Adrenal gland (tissue), 12 donors: Measurements from ENCODE around the gene PRPS1. TPM values are rescaled to one million over a fixed set of nuclear protein-coding genes. Genes with fewer than 3 reads are reported as not detected.
A peak's percentile ranks its signal among the peaks of the same experiment; 100 is the strongest.

Experiments used
- DNase-seq, 7 donors: peaks; one replicate each; pipeline ENCODE4 v3.0.0-alpha.2; 2019 to 2020
- H3K27ac ChIP-seq, 5 donors: fragments of 200-600 bp; sonication (generic) in 4 of 5; 1 replicate in 3 of 5; 2 replicates in 2 of 5; pipeline versions ENCODE4 v1.5.1 to v1.8.0; 2016 to 2020; ENCODE audit warnings: mild to moderate bottlenecking in 1 of 5
- H3K27me3 ChIP-seq: fragments of 200-600 bp; 2 replicates; pipeline ENCODE4 v1.8.0; 2021
- H3K36me3 ChIP-seq, 2 donors: fragments of 200-600 bp; replicated peaks in 1 of 2; 1 replicate in 1 of 2; 2 replicates in 1 of 2; pipeline versions ENCODE4 v1.5.1 to v1.8.0; 2018 to 2022
- H3K4me1 ChIP-seq, 2 donors: fragments of 200-600 bp; replicated peaks in 1 of 2; 1 replicate in 1 of 2; 2 replicates in 1 of 2; pipeline versions ENCODE4 v1.5.1 to v1.8.0; 2018 to 2021
- H3K4me3 ChIP-seq, 4 donors: fragments of 200-600 bp; sonication (generic) in 3 of 4; one replicate each; pipeline ENCODE4 v1.5.1; 2016 to 2018
- H3K9me3 ChIP-seq, 3 donors: fragments of 200-600 bp; sonication (generic) in 1 of 3; replicated peaks in 1 of 3; 1 replicate in 2 of 3; 2 replicates in 1 of 3; pipeline versions ENCODE4 v1.5.1 to v1.8.0; 2016 to 2021
- CTCF ChIP-seq, 6 experiments: fragments of 450-650 bp in 4 of 6; fragments of 200-600 bp in 2 of 6; sonication (generic) in 1 of 6; IDR thresholded peaks; 1 replicate in 5 of 6; 2 replicates in 1 of 6; pipeline versions ENCODE4 v1.5.1 to v1.8.0; 2016 to 2021; ENCODE audit warnings: antibody characterized with exemption in 6 of 6, mild to moderate bottlenecking in 2 of 6, moderate library complexity in 1 of 6
- POLR2A ChIP-seq, 2 donors: fragments of 450-650 bp; IDR thresholded peaks; one replicate each; pipeline ENCODE4 v1.6.1; 2017; ENCODE audit warnings: antibody characterized with exemption in 2 of 2, mild to moderate bottlenecking in 2 of 2, moderate library complexity in 1 of 2
- WGBS, 4 donors: extraction: QIAGEN DNeasy Blood & Tissue Kit in 2 of 4; methylation state at CpG; one replicate each; pipeline versions ENCODE4 v1.1.5 to v1.1.7; 2013 to 2017; 5-methylcytosine and 5-hydroxymethylcytosine counted together
- intact Hi-C, 2 donors: fragments of 100-400 bp; cut with DNase I; formaldehyde crosslinking; loops; one replicate each; pipeline versions ENCODE4 v1.14.1 to v1.15.0; 2022 to 2023
- polyA plus RNA-seq, 3 donors: library from polyadenylated mRNA; stranded (reverse); fragments of 200-250 nt in 2 of 3; fragments of 350-450 nt in 1 of 3; fragmentation: Illumina TruSeq in 1 of 3; extraction: RNeasy Lipid Tissue Mini Kit (QIAGEN cat#74804) in 1 of 3; gene quantifications; one replicate each; pipeline ENCODE4 v1.2.3, GENCODE V29; 2013 to 2014
- total RNA-seq, 9 donors: library from RNA; depleted of rRNA in 4 of 9; stranded (reverse); fragments of >200 nt in 4 of 9; fragments of 120-200 nt in 1 of 9; fragmentation: NEBNext Ultra II Directional in 1 of 9; extraction: Animal tissue kit (Norgen Biotek cat#: 25700) in 1 of 9; gene quantifications; one replicate each; pipeline versions ENCODE4 v1.1.0 to v1.2.4, GENCODE V29; 2013 to 2023
- donor health status: healthy with polysubstance abuse.
- donor health status: Bipolar disorder and iron deficiency.
- donor health status: DM: yes; HTN: yes; CAD: no.
- donor health status: DM: no; HTN: no; CAD: no.
- donor health status: DM: no; HTN: no; CAD: no.
- donor health status: DM: yes; HTN: yes; CAD: no.

Gene PRPS1
- total and polyA plus RNA-seq, 12 donors, result 8.9 to 78.3 (median 33.3) TPM

- DNase-seq, result no peak
- no peaks in the 10 kb centered on the region for H3K4me1 ChIP-seq
- WGBS, 4 donors, result 65 to 94% (median 76%) methylated on average over 2 of the region's 2 CpGs
- peaks cover 0 to 5% of the 10 kb centered on the region in 2 donors for H3K36me3 ChIP-seq
- peaks cover 4% of the 10 kb centered on the region for H3K27me3 ChIP-seq
- intact Hi-C loops, result no loop called here
- H3K4me3 ChIP-seq, result no peak overlapping the region
- TF ChIP-seq CTCF (IDR thresholded peaks at IDR 0.05), result no peak
- TF ChIP-seq POLR2A (IDR thresholded peaks at IDR 0.05), result no peak
- H3K9me3 ChIP-seq, result no peaks in the 10 kb centered on the region
- H3K27ac ChIP-seq, result no peak overlapping the region
Measured at GRCh38 chrX:107646735-107647134, 18.4 kb downstream of the PRPS1 start.

- no peak for DNase-seq
- Histone ChIP-seq H3K4me1 (no peaks in the 10 kb centered on the region), H3K27ac (no peak overlapping the region), H3K9me3 (no peaks in the 10 kb centered on the region), H3K36me3 (peaks cover 0 to 5% of the 10 kb centered on the region in 2 donors), H3K27me3 (peaks cover 4% of the 10 kb centered on the region), H3K4me3 (no peak overlapping the region)
- intact Hi-C loops, result no loop called here
- TF ChIP-seq CTCF (IDR thresholded peaks at IDR 0.05) (no peak), POLR2A (IDR thresholded peaks at IDR 0.05) (no peak)
- WGBS, 4 donors, result 91 to 100% (median 95%) methylated on average over 4 of the region's 4 CpGs
Measured at GRCh38 chrX:107648332-107648731, 20.0 kb downstream of the PRPS1 start.

- DNase-seq, result peak in 3 of 7 donors; percentile 32 to 54 (median 37)
- Histone ChIP-seq H3K36me3 (peaks cover 0 to 5% of the 10 kb centered on the region in 2 donors), H3K4me1 (no peaks in the 10 kb centered on the region), H3K27ac (peak overlapping the region in 2 of 5 donors; percentile 8 to 53), H3K9me3 (no peaks in the 10 kb centered on the region), H3K27me3 (peaks cover 7% of the 10 kb centered on the region), H3K4me3 (no peak overlapping the region)
- intact Hi-C loops, result loop anchor here in 1 of 2 donors (10.0 kb wide), 1 partner anchor 240 kb away; no protein-coding TSS in a partner anchor
- TF ChIP-seq CTCF (IDR thresholded peaks at IDR 0.05), result no peak
- no peak for TF ChIP-seq POLR2A (IDR thresholded peaks at IDR 0.05)
- 0 to 53% (median 35%) methylated on average over 1 to 2 of the region's 2 CpGs for WGBS, 4 donors
Measured at GRCh38 chrX:107654566-107654871, 26.2 kb downstream of the PRPS1 start.

- TF ChIP-seq POLR2A (IDR thresholded peaks at IDR 0.05), result no peak
- TF ChIP-seq CTCF (IDR thresholded peaks at IDR 0.05), result peak in 5 of 6 experiments; percentile 23 to 62 (median 55)
- Histone ChIP-seq H3K36me3 (peaks cover 0 to 1% of the 10 kb centered on the region in 2 donors), H3K27me3 (peaks cover 4% of the 10 kb centered on the region), H3K9me3 (no peaks in the 10 kb centered on the region), H3K4me1 (no peaks in the 10 kb centered on the region), H3K27ac (peak overlapping the region in 2 of 5 donors; percentile 8 to 53), H3K4me3 (no peak overlapping the region)
- 47 to 56% (median 52%) methylated on average over 11 to 22 of the region's 22 CpGs for WGBS, 4 donors
- peak in 5 of 7 donors; percentile 28 to 53 (median 35) for DNase-seq
- intact Hi-C loops, result loop anchor here in 1 of 2 donors (10.0 kb wide), 1 partner anchor 240 kb away; no protein-coding TSS in a partner anchor
Measured at GRCh38 chrX:107654872-107655761, 26.8 kb downstream of the PRPS1 start.
